Caco-2 (cell line): ENCODE data around the gene GRAMD1A. TPM values are rescaled to one million over a fixed set of nuclear protein-coding genes. Genes with fewer than 3 reads are reported as not detected.

Source experiments
- BruUV-seq: library from RNA; stranded (reverse); fragments of 400-500 nt; replicated peaks from 2 replicates; lab custom pipeline; 2021; lab: Mats Ljungman, UMichigan
- CTCF ChIA-PET: fragments of 300-600 bp; sonication (Branson Sonifier 250); formaldehyde crosslinking; loops from one replicate; lab custom pipeline; 2022; ENCODE audit warnings: antibody characterized with exemption; lab: Charles Lee
- POLR2A ChIA-PET: fragments of 300-600 bp; sonication (Branson Sonifier 250); formaldehyde crosslinking; loops from one replicate; lab custom pipeline; 2022; ENCODE audit warnings: antibody characterized with exemption; lab: Charles Lee
- DNase-seq, 2 experiments: peaks; one replicate each; pipeline versions ENCODE4 v3.0.0 to v3.0.0-alpha.2; 2020 to 2022
- H3K27me3 ChIP-seq: replicated peaks from 2 replicates; pipeline ENCODE4 v1.6.0; 2011; ENCODE audit warnings: low read length; ENCODE audit not compliant: control insufficient read depth, insufficient read depth
- H3K36me3 ChIP-seq: 2 replicates; pipeline ENCODE4 v1.5.1; 2011; ENCODE audit warnings: low read length; ENCODE audit not compliant: control insufficient read depth, insufficient read depth
- H3K4me1 ChIP-seq: fragments of 250-450 bp; sonication (Bioruptor Pico); 2 replicates; pipeline ENCODE4 v1.5.1; 2020; ENCODE audit warnings: mild to moderate bottlenecking
- H3K4me3 ChIP-seq: 2 replicates; pipeline ENCODE4 v1.5.1; 2011; ENCODE audit warnings: low read depth, mild to moderate bottlenecking, control low read depth, low read length
- H3K9me3 ChIP-seq: fragments of 250-450 bp; sonication (Bioruptor Pico); 2 replicates; pipeline ENCODE4 v1.5.1; 2020; ENCODE audit warnings: mild to moderate bottlenecking, moderate library complexity
- H3K27ac Mint-ChIP-seq: one replicate; pipeline ENCODE4 v1.8.0; 2022; ENCODE audit warnings: mixed read lengths; ENCODE audit not compliant: unreplicated experiment
- H3K27me3 Mint-ChIP-seq: one replicate; pipeline ENCODE4 v1.8.0; 2022; ENCODE audit warnings: mixed read lengths; ENCODE audit not compliant: insufficient read depth, unreplicated experiment
- H3K36me3 Mint-ChIP-seq: one replicate; pipeline ENCODE4 v1.8.0; 2022; ENCODE audit warnings: mild to moderate bottlenecking, mixed read lengths; ENCODE audit not compliant: insufficient read depth, unreplicated experiment
- H3K4me1 Mint-ChIP-seq: one replicate; pipeline ENCODE4 v1.8.0; 2022; ENCODE audit warnings: low read depth, mixed read lengths; ENCODE audit not compliant: unreplicated experiment
- H3K4me3 Mint-ChIP-seq: one replicate; pipeline ENCODE4 v1.8.0; 2022; ENCODE audit warnings: mild to moderate bottlenecking, moderate library complexity, mixed read lengths; ENCODE audit not compliant: unreplicated experiment
- H3K9me3 Mint-ChIP-seq: one replicate; pipeline ENCODE4 v1.8.0; 2022; ENCODE audit warnings: mixed read lengths; ENCODE audit not compliant: unreplicated experiment
- intact Hi-C: fragments of 100-400 bp; cut with micrococcal nuclease; formaldehyde crosslinking; loops from one replicate; pipeline ENCODE4 v1.10.0; 2022; ENCODE audit not compliant: unreplicated experiment
- total RNA-seq: library from RNA; stranded (reverse); gene quantifications from 2 replicates; pipeline ENCODE4 v1.2.3, GENCODE V29; 2022
- TF ChIP-seq, protein P1 (sequence below), 2 experiments: fragments of 200-600 bp in 1 of 2; IDR thresholded peaks; 1 replicate in 1 of 2; 2 replicates in 1 of 2; pipeline versions ENCODE4 v1.5.1 to v1.8.0; 2011 to 2022; ENCODE audit warnings: antibody characterized with exemption in 1 of 2, control low read depth in 1 of 2, inconsistent platforms in 1 of 2, low read depth in 1 of 2, low read length in 1 of 2, mild to moderate bottlenecking in 1 of 2, moderate library complexity in 1 of 2; ENCODE audit not compliant: insufficient read depth in 1 of 2, severe bottlenecking in 1 of 2, unreplicated experiment in 1 of 2

Gene GRAMD1A
- total RNA-seq, 1 experiment from 2014 or later: 110 TPM

DNA sequence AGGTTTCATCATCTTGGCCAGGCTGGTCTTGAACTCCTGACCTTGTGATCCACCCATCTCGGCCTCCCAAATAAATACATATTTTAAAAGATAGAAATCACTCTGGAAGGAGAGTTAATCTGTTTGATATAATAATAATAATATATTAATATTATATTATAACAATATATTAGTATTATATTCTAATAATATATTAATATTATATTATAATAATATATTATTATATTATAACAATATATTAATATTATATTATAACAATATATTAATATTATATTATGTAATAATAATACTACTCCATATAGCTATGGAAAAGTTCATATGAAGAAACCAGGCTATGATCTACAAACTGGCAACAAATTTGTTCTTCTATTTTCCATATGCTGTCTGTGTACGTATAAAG is 58.2 kb downstream of the GRAMD1A start:
- Histone ChIP-seq H3K27me3 (no peaks in the 10 kb centered on the region), H3K4me3 (no peak overlapping the region), H3K9me3 (no peaks in the 10 kb centered on the region), H3K36me3 (no peaks in the 10 kb centered on the region; the same call in 1 of the 2 replicates), H3K4me1 (no peaks in the 10 kb centered on the region)
- intact Hi-C loops: no loop called here
- ChIA-PET CTCF (no interaction called here), POLR2A (no interaction called here)
- Mint-ChIP-seq H3K4me3 (no peak overlapping the region), H3K36me3 (peaks cover 6% of the 10 kb centered on the region), H3K4me1 (no peaks in the 10 kb centered on the region), H3K27ac (no peak overlapping the region), H3K27me3 (peaks cover 3% of the 10 kb centered on the region), H3K9me3 (no peaks in the 10 kb centered on the region)
- BruUV-seq: no TSS peak
- no peak for DNase-seq
- TF ChIP-seq, protein P1, sequence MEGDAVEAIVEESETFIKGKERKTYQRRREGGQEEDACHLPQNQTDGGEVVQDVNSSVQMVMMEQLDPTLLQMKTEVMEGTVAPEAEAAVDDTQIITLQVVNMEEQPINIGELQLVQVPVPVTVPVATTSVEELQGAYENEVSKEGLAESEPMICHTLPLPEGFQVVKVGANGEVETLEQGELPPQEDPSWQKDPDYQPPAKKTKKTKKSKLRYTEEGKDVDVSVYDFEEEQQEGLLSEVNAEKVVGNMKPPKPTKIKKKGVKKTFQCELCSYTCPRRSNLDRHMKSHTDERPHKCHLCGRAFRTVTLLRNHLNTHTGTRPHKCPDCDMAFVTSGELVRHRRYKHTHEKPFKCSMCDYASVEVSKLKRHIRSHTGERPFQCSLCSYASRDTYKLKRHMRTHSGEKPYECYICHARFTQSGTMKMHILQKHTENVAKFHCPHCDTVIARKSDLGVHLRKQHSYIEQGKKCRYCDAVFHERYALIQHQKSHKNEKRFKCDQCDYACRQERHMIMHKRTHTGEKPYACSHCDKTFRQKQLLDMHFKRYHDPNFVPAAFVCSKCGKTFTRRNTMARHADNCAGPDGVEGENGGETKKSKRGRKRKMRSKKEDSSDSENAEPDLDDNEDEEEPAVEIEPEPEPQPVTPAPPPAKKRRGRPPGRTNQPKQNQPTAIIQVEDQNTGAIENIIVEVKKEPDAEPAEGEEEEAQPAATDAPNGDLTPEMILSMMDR (IDR thresholded peaks at IDR 0.05; ENCODE audit: insufficient read depth in 1 of 2, low read depth in 1 of 2, low read length in 1 of 2, severe bottlenecking in 1 of 2, unreplicated experiment in 1 of 2): no peak

DNA sequence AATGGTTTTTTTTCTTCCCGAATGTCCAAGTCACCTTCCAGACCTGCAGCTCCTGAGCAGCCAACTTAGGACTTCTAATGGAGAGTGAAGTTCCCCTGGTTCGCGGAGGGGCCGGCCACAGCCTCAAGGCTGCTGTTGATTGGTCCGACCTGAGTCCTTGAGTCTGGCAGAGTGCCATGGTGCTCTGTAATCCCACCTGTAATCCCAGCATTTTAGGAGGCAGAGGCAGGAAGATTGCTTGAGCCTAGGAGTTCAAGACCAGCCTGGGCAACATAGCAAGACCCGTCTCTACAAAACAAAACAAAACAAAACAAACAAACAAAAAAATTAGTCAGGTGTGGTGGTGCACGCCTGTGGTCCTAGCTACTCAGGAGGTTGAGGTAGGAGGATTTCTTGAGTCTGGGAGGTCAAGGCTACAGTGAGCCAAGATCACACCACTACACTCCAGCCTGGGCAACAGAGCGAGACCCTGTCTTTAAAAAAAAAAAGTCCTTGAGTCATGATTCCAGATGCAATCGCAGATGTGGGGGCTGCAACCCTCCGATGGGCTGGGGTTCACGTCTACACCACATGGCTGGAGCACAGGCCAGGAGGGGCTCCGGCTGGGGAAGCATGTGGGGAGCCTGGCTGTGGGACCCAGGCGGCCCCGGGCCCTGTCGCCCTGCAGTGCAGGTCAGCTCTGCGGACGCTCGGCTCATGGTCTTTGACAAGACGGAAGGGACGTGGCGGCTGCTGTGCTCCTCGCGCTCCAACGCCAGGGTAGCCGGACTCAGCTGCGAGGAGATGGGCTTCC is 59.1 kb downstream of the GRAMD1A start:
- H3K36me3 Mint-ChIP-seq: peaks cover 6% of the 10 kb centered on the region
- no TSS peak for BruUV-seq
- CTCF ChIA-PET: no interaction called here

DNA sequence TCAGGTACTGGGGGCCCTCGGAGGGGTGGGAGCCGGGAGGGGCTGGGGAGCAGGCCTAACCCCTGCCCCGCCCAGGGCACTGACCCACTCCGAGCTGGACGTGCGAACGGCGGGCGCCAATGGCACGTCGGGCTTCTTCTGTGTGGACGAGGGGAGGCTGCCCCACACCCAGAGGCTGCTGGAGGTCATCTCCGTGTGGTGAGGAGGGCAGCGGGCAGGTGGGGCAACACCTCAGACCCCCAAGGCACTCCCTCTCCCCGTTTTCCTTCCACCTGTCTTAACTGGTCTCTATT is 59.6 kb downstream of the GRAMD1A start:
- TF ChIP-seq, protein P1 (IDR thresholded peaks at IDR 0.05; ENCODE audit: insufficient read depth in 1 of 2, low read depth in 1 of 2, low read length in 1 of 2, severe bottlenecking in 1 of 2, unreplicated experiment in 1 of 2): no peak
- CTCF ChIA-PET: no interaction called here
- H3K4me3 ChIP-seq: no peak overlapping the region
- Mint-ChIP-seq H3K27ac (no peak overlapping the region), H3K27me3 (peaks cover 6% of the 10 kb centered on the region), H3K9me3 (no peaks in the 10 kb centered on the region), H3K4me1 (no peaks in the 10 kb centered on the region), H3K4me3 (no peak overlapping the region), H3K36me3 (peaks cover 6% of the 10 kb centered on the region)
- H3K4me1 ChIP-seq: no peaks in the 10 kb centered on the region
- intact Hi-C loops: loop anchor here (10.0 kb wide), 1 partner anchor 185 kb away; the partner anchor contains the start of gene LSR
- H3K27me3 ChIP-seq: no peaks in the 10 kb centered on the region; the same call in 1 of the 2 replicates
- no peaks in the 10 kb centered on the region for H3K9me3 ChIP-seq
- POLR2A ChIA-PET: no interaction called here
- BruUV-seq: no TSS peak
- no peaks in the 10 kb centered on the region; the same call in 1 of the 2 replicates for H3K36me3 ChIP-seq
- no peak for DNase-seq

More for the DNA sequence above, 59.1 kb downstream of the GRAMD1A start:
- H3K4me3 ChIP-seq: no peak overlapping the region
- TF ChIP-seq, protein P1 (IDR thresholded peaks at IDR 0.05; ENCODE audit: insufficient read depth in 1 of 2, low read depth in 1 of 2, low read length in 1 of 2, severe bottlenecking in 1 of 2, unreplicated experiment in 1 of 2): no peak
- no peaks in the 10 kb centered on the region for H3K9me3 Mint-ChIP-seq
- no peaks in the 10 kb centered on the region for H3K9me3 ChIP-seq
- no peaks in the 10 kb centered on the region for H3K4me1 ChIP-seq
- no peaks in the 10 kb centered on the region for H3K4me1 Mint-ChIP-seq
- intact Hi-C loops: no loop called here
- peaks cover 6% of the 10 kb centered on the region for H3K27me3 Mint-ChIP-seq
- H3K27me3 ChIP-seq: no peaks in the 10 kb centered on the region; the same call in 1 of the 2 replicates
- H3K4me3 Mint-ChIP-seq: no peak overlapping the region
- DNase-seq: no peak
- no peak overlapping the region for H3K27ac Mint-ChIP-seq
- H3K36me3 ChIP-seq: no peaks in the 10 kb centered on the region; the same call in 1 of the 2 replicates
- POLR2A ChIA-PET: no interaction called here
